Panc1 (cell line): ENCODE results near the gene TMCC1. TPM values are rescaled to one million over a fixed set of nuclear protein-coding genes. Genes with fewer than 3 reads are reported as not detected.

Source experiments
- ATAC-seq: fragments of 200-7000 bp; cut with Tn5 transposase; 2 replicates; pipeline ENCODE4 v1.9.1; 2020; ENCODE audit warnings: mild to moderate bottlenecking, moderate library complexity
- BruUV-seq: library from RNA; stranded (reverse); fragments of 400-500 nt; replicated peaks from 2 replicates; lab custom pipeline; 2021; lab: Mats Ljungman, UMichigan
- CTCF ChIA-PET: fragments of 300-600 bp; sonication (Branson Sonifier 250); formaldehyde crosslinking; loops from one replicate; lab custom pipeline; 2022; ENCODE audit warnings: antibody characterized with exemption; lab: Charles Lee
- POLR2A ChIA-PET: fragments of 300-600 bp; sonication (Branson Sonifier 250); formaldehyde crosslinking; loops from one replicate; lab custom pipeline; 2022; ENCODE audit warnings: antibody characterized with exemption; lab: Charles Lee
- DNase-seq: peaks from one replicate; pipeline ENCODE4 v3.0.0-alpha.2; 2010; ENCODE audit warnings: low read depth, low spot score
- H3K27ac ChIP-seq: 2 replicates; pipeline ENCODE4 v1.5.1; 2011; ENCODE audit warnings: mild to moderate bottlenecking, low read length, inconsistent platforms
- H3K27me3 ChIP-seq: fragments of 200-500 bp; sonication (Bioruptor generic); 2 replicates; pipeline ENCODE4 v1.6.0; 2014; ENCODE audit warnings: low read length, inconsistent platforms; ENCODE audit not compliant: control insufficient read depth, insufficient read depth
- H3K36me3 ChIP-seq: fragments of 200-500 bp; sonication (Bioruptor generic); 2 replicates; pipeline ENCODE4 v1.5.1; 2014; ENCODE audit warnings: inconsistent platforms, mild to moderate bottlenecking, low read length, moderate library complexity; ENCODE audit not compliant: control insufficient read depth, insufficient read depth
- H3K4me1 ChIP-seq: 2 replicates; pipeline ENCODE4 v1.5.1; 2011; ENCODE audit warnings: inconsistent platforms, mild to moderate bottlenecking, low read length, moderate library complexity; ENCODE audit not compliant: control insufficient read depth, insufficient read depth
- H3K4me3 ChIP-seq, 2 experiments: 2 replicates each; pipeline ENCODE4 v1.5.1; 2011 to 2012; ENCODE audit warnings: low read depth in 2 of 2, low read length in 2 of 2, mild to moderate bottlenecking in 2 of 2, inconsistent platforms in 1 of 2, moderate library complexity in 1 of 2
- H3K9me3 ChIP-seq: fragments of 200-500 bp; sonication (Bioruptor generic); 2 replicates; pipeline ENCODE4 v1.5.1; 2014; ENCODE audit warnings: low read depth, mild to moderate bottlenecking, inconsistent platforms, low read length, moderate library complexity; ENCODE audit not compliant: control insufficient read depth, insufficient read depth
- POLR2AphosphoS5 ChIP-seq: IDR thresholded peaks from 2 replicates; pipeline ENCODE4 v1.6.1; 2012; ENCODE audit warnings: mild to moderate bottlenecking, low read depth, low read length, moderate library complexity
- SIN3A ChIP-seq: IDR thresholded peaks from 2 replicates; pipeline ENCODE4 v1.6.1; 2012; ENCODE audit warnings: low read depth, mild to moderate bottlenecking, low read length, moderate library complexity, borderline replicate concordance; ENCODE audit not compliant: insufficient read depth
- TCF7L2 ChIP-seq: IDR thresholded peaks from 2 replicates; pipeline ENCODE4 v1.6.1; 2011; ENCODE audit warnings: mild to moderate bottlenecking, low read depth, low read length, inconsistent platforms
- in situ Hi-C: cut with HindIII; loops from 2 replicates; pipeline ENCODE4 v1.10.0; 2016; ENCODE audit warnings: low sequenced_read_pairs, low pct_unique_long_range_greater_than_20kb
- intact Hi-C: fragments of 100-400 bp; cut with micrococcal nuclease; formaldehyde crosslinking; loops from one replicate; pipeline ENCODE4 v1.10.0; 2022; ENCODE audit not compliant: unreplicated experiment
- total RNA-seq: library from RNA; stranded (reverse); gene quantifications from one replicate; pipeline ENCODE4 v1.2.1, GENCODE V29; 2021; ENCODE audit not compliant: unreplicated experiment
- TF ChIP-seq, protein P1 (sequence below), 2 experiments: IDR thresholded peaks; 2 replicates each; pipeline ENCODE4 v1.6.1; 2011 to 2012; ENCODE audit warnings: low read depth in 2 of 2, control low read depth in 1 of 2, low read length in 1 of 2, mild to moderate bottlenecking in 1 of 2, moderate library complexity in 1 of 2; ENCODE audit not compliant: insufficient read depth in 1 of 2
- TF ChIP-seq, protein P2 (sequence below): fragments of 450-650 bp; IDR thresholded peaks from 2 replicates; pipeline ENCODE4 v1.5.1; 2017; ENCODE audit warnings: mild to moderate bottlenecking

The TMCC1 gene
- total RNA-seq, 1 experiment from 2014 or later: 33.2 TPM

DNA sequence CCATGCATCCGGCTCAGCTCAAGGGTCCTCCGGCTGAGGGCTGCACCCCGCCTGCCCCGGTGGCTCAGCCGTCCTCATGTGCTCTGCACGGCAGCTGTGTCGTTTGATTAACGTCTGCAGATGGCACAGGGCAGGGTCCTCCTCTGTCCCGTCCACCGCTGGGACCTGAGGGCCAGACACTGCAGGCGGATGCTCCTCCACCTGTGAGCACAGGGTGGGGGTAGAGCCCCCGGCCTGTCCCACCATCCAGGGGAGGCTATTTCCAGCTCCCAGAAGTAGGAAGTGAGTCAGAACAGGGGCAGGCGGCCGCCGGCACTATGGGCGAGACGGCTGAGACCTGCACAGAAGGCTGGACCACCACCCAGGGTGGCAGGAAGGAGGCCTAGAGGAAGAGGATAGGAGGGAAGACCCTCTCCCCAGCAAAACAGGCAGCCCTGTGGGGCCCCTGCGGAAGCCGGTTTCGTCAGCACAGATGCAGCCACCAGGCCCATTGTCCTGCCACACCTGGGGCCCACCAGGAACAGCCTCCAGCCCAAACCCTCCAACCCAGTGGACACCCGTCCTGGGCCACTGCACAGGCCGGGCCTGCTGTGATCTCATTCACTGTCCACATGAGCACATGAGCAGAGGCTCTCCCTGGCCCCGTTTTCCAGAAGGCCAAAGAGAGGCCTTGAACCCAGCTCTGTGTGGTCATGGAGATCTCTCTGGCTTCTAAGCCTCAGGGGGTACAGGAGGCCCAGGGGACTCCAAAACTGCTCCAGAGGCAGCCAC, 274.4 kb downstream of the TMCC1 start:
- H3K4me1 ChIP-seq: peaks cover 25% of the 10 kb centered on the region
- in situ Hi-C loops: no loop called here
- no TSS peak for BruUV-seq
- no peaks in the 10 kb centered on the region for H3K9me3 ChIP-seq
- no peak overlapping the region for H3K27ac ChIP-seq
- H3K4me3 ChIP-seq: no peak overlapping the region
- DNase-seq (no peak), ATAC-seq (no peak)
- TF ChIP-seq, protein P1, sequence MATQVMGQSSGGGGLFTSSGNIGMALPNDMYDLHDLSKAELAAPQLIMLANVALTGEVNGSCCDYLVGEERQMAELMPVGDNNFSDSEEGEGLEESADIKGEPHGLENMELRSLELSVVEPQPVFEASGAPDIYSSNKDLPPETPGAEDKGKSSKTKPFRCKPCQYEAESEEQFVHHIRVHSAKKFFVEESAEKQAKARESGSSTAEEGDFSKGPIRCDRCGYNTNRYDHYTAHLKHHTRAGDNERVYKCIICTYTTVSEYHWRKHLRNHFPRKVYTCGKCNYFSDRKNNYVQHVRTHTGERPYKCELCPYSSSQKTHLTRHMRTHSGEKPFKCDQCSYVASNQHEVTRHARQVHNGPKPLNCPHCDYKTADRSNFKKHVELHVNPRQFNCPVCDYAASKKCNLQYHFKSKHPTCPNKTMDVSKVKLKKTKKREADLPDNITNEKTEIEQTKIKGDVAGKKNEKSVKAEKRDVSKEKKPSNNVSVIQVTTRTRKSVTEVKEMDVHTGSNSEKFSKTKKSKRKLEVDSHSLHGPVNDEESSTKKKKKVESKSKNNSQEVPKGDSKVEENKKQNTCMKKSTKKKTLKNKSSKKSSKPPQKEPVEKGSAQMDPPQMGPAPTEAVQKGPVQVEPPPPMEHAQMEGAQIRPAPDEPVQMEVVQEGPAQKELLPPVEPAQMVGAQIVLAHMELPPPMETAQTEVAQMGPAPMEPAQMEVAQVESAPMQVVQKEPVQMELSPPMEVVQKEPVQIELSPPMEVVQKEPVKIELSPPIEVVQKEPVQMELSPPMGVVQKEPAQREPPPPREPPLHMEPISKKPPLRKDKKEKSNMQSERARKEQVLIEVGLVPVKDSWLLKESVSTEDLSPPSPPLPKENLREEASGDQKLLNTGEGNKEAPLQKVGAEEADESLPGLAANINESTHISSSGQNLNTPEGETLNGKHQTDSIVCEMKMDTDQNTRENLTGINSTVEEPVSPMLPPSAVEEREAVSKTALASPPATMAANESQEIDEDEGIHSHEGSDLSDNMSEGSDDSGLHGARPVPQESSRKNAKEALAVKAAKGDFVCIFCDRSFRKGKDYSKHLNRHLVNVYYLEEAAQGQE (IDR thresholded peaks at IDR 0.05; ENCODE audit: insufficient read depth in 1 of 2, low read depth in 2 of 2, low read length in 1 of 2): no peak
- no peak for TF ChIP-seq POLR2AphosphoS5
- no peak for TF ChIP-seq TCF7L2
- TF ChIP-seq, protein P2, sequence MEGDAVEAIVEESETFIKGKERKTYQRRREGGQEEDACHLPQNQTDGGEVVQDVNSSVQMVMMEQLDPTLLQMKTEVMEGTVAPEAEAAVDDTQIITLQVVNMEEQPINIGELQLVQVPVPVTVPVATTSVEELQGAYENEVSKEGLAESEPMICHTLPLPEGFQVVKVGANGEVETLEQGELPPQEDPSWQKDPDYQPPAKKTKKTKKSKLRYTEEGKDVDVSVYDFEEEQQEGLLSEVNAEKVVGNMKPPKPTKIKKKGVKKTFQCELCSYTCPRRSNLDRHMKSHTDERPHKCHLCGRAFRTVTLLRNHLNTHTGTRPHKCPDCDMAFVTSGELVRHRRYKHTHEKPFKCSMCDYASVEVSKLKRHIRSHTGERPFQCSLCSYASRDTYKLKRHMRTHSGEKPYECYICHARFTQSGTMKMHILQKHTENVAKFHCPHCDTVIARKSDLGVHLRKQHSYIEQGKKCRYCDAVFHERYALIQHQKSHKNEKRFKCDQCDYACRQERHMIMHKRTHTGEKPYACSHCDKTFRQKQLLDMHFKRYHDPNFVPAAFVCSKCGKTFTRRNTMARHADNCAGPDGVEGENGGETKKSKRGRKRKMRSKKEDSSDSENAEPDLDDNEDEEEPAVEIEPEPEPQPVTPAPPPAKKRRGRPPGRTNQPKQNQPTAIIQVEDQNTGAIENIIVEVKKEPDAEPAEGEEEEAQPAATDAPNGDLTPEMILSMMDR: no peak
- no peak for TF ChIP-seq SIN3A
- no peaks in the 10 kb centered on the region for H3K36me3 ChIP-seq
- intact Hi-C loops: no loop called here
- ChIA-PET POLR2A (no interaction called here), CTCF (interaction anchor here (0.6 kb wide), 1 partner anchor 254 kb away, joined by 8 read pairs; no protein-coding TSS in a partner anchor)
- H3K27me3 ChIP-seq: no peaks in the 10 kb centered on the region

DNA sequence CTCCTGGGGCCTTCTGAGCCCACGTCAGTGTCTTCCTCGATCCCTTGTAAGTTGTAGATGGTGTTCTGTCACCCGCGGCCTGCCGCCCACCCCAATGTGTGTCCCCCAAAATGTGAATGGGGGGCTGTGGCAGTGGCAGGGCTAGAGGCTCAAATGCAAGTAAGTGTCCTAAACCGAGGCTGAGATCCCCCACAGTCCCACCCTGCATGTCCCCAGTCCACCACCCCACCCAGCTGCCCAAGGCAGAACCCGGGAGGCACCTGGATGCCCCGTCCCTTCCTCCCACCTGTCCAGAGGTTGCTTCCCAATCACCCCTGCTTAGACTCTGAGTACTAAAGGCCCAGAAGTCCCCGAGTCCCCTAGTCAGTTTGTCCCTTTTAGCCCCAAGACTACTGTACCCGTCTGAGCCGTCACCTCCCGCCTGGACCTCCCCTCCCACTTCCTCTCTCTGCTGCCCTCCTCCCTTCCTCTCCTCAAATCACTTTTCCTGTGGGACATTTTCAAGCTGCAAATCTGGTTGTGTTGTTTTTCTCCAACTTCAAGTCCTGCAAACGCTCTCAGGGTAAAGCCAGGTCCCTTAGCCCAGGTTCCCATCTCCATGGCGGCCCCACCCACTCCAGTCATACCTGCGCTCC, 275.2 kb downstream of the TMCC1 start:
- Histone ChIP-seq H3K9me3 (no peaks in the 10 kb centered on the region), H3K4me3 (no peak overlapping the region), H3K4me1 (peaks cover 20% of the 10 kb centered on the region), H3K27me3 (no peaks in the 10 kb centered on the region), H3K27ac (no peak overlapping the region), H3K36me3 (no peaks in the 10 kb centered on the region)
- POLR2A ChIA-PET: no interaction called here
- TF ChIP-seq, protein P1 (IDR thresholded peaks at IDR 0.05; ENCODE audit: insufficient read depth in 1 of 2, low read depth in 2 of 2, low read length in 1 of 2): no peak
- no peak for TF ChIP-seq POLR2AphosphoS5
- TF ChIP-seq SIN3A: no peak
- TF ChIP-seq, protein P2: no peak
- no peak for TF ChIP-seq TCF7L2
- intact Hi-C loops (no loop called here), in situ Hi-C loops (no loop called here)
- CTCF ChIA-PET: interaction anchor here (0.6 kb wide), 1 partner anchor 255 kb away, joined by 8 read pairs; no protein-coding TSS in a partner anchor
- no TSS peak for BruUV-seq
- ATAC-seq (no peak), DNase-seq (no peak)
